HEK293T (cell line): ENCODE data around the gene STIM1.
"Not testable (repeated sequence)": the region's sequence is repeated elsewhere in the genome, so short reads cannot be mapped to it uniquely, and the experiment has no call there.

Source experiments
- CTCF ChIA-PET: fragments of 350-600 bp; formaldehyde crosslinking; extraction: SDS; loops from one replicate; lab custom pipeline; 2021; ENCODE audit warnings: antibody characterized with exemption, inconsistent platforms; lab: Yijun Ruan, JAX
- POLR2A ChIA-PET: fragments of 350-600 bp; formaldehyde crosslinking; extraction: SDS; loops from one replicate; lab custom pipeline; 2020; ENCODE audit warnings: antibody characterized with exemption, inconsistent platforms; lab: Yijun Ruan, JAX
- DNase-seq: peaks from one replicate; pipeline ENCODE4 v3.0.0; 2012; ENCODE audit warnings: mixed read lengths; ENCODE audit errors: extremely low spot score
- ARNT ChIP-seq: fragments of 450-650 bp; IDR thresholded peaks from 2 replicates; pipeline ENCODE4 v1.6.1; 2017; ENCODE audit warnings: mild to moderate bottlenecking
- BHLHE40 ChIP-seq: fragments of 450-650 bp; IDR thresholded peaks from 2 replicates; pipeline ENCODE4 v1.6.1; 2016; ENCODE audit warnings: mild to moderate bottlenecking, moderate library complexity, borderline replicate concordance
- CTBP1 ChIP-seq: fragments of 450-650 bp; IDR thresholded peaks from 2 replicates; pipeline ENCODE4 v1.6.1; 2016; ENCODE audit warnings: borderline replicate concordance
- ELF4 ChIP-seq: fragments of 450-650 bp; IDR thresholded peaks from 2 replicates; pipeline ENCODE4 v1.6.1; 2017; ENCODE audit warnings: antibody characterized with exemption
- FOXA1 ChIP-seq: fragments of 450-650 bp; IDR thresholded peaks from 2 replicates; pipeline ENCODE4 v1.6.1; 2016; ENCODE audit warnings: mild to moderate bottlenecking
- FOXK2 ChIP-seq: fragments of 450-650 bp; IDR thresholded peaks from 2 replicates; pipeline ENCODE4 v1.6.1; 2016; ENCODE audit warnings: mild to moderate bottlenecking
- FOXM1 ChIP-seq: fragments of 450-650 bp; IDR thresholded peaks from 2 replicates; pipeline ENCODE4 v1.6.1; 2017; ENCODE audit warnings: mild to moderate bottlenecking, borderline replicate concordance
- HDGF ChIP-seq: fragments of 450-650 bp; IDR thresholded peaks from 2 replicates; pipeline ENCODE4 v1.6.1; 2017; ENCODE audit warnings: antibody characterized with exemption, borderline replicate concordance
- L3MBTL2 ChIP-seq: fragments of 450-650 bp; conservative IDR thresholded peaks from 2 replicates; pipeline ENCODE4 v1.6.1; 2016; ENCODE audit warnings: mild to moderate bottlenecking
- LEF1 ChIP-seq: fragments of 450-650 bp; IDR thresholded peaks from 2 replicates; pipeline ENCODE4 v1.6.1; 2017; ENCODE audit warnings: mild to moderate bottlenecking, borderline replicate concordance
- NFRKB ChIP-seq: fragments of 450-650 bp; IDR thresholded peaks from 2 replicates; pipeline ENCODE4 v1.6.1; 2016; ENCODE audit warnings: mild to moderate bottlenecking, moderate library complexity
- SP1 ChIP-seq: fragments of 450-650 bp; IDR thresholded peaks from 2 replicates; pipeline ENCODE4 v1.6.1; 2017
- SUZ12 ChIP-seq: fragments of 450-650 bp; IDR thresholded peaks from 2 replicates; pipeline ENCODE4 v1.6.1; 2016; ENCODE audit warnings: mild to moderate bottlenecking
- TARDBP ChIP-seq: fragments of 450-650 bp; IDR thresholded peaks from 2 replicates; pipeline ENCODE4 v1.6.1; 2016
- ZNF384 ChIP-seq: fragments of 450-650 bp; IDR thresholded peaks from 2 replicates; pipeline ENCODE4 v1.6.1; 2016
- TF ChIP-seq, protein P1 (sequence below): fragments of 450-650 bp; IDR thresholded peaks from 2 replicates; pipeline ENCODE4 v1.6.1; 2016

Gene STIM1

DNA sequence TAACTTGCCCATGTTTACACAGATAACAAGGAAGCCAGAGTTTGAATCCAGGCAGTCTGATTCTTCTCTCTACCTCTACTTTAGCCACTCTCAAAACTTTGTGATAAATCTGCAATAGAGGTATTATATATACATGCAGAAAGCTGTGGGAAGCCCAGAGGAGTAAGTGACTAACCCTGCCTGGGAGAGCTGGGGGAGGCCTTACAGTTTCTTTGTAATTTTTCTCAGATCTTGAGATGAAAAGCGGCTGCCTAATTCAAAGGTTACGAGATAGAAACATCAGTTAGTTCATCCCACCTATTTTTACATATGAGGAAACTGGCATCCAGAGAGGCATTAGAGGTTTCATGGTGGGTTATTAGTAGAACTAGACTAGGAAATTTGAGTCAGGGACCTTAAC lies 4.9 kb downstream of the STIM1 start:
- CTCF ChIA-PET: interaction anchor here (3.5 kb wide), 1 partner anchor 11 kb away, joined by 20 read pairs; no protein-coding TSS in a partner anchor
- POLR2A ChIA-PET: no interaction called here
- no peak for DNase-seq
- TF ChIP-seq FOXK2 (no peak), SP1 (no peak), TARDBP (no peak), SUZ12 (no peak), ELF4 (no peak), NFRKB (no peak), CTBP1 (no peak), BHLHE40 (no peak), L3MBTL2 (no peak)

DNA sequence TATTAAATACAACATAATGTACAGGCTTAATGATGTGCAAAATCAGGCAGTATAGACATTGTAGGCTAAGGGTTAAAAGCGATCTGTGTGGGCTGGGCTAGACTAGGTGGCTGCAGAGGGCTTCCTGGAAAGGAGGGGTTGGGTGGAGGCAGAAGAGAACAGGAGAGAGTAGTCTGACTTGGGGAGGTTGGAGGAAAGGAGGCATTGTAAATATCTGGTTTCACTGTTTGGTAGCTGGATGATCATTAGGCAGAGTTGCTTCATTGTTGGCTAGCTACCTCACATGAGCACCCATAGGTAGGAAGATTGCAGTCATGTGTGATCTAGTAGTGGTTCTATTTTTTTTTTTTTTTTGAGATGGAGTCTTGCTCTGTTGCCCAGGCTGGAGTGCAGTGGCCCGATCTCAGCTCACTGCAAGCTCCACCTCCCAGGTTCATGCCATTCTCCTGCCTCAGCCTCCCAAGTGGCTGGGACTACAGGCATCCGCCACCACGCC lies 5.5 kb downstream of the STIM1 start:
- POLR2A ChIA-PET, DNase-seq: not testable (repeated sequence)
- CTCF ChIA-PET: interaction anchor here (3.5 kb wide), 1 partner anchor 11 kb away, joined by 20 read pairs; no protein-coding TSS in a partner anchor
- peak; percentile 25; the same call in 1 of the 2 replicates for TF ChIP-seq ZNF384

DNA sequence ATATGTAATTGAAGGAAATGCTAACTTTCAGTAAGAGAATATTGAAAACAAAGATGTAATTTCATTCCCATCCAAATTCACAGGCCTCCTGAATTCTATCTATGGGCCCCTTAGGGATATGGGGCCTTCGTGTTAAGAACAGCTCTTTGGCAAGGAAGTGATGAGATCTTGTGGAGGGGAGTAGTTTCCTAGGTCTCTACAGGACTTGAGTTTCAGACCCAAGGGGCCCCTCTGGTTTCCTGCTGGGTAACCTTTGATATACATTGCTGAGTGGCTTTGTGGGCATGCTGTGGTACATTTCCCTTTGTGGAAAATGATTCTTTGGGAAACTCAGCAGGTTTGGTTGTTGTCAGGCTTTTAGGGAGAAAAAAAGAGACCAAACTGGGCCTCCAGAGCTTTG lies 6.2 kb downstream of the STIM1 start:
- ChIA-PET POLR2A (no interaction called here), CTCF (no interaction called here)
- no peak for DNase-seq
- TF ChIP-seq ELF4 (no peak), NFRKB (no peak), LEF1 (no peak), BHLHE40 (no peak), SUZ12 (no peak)

DNA sequence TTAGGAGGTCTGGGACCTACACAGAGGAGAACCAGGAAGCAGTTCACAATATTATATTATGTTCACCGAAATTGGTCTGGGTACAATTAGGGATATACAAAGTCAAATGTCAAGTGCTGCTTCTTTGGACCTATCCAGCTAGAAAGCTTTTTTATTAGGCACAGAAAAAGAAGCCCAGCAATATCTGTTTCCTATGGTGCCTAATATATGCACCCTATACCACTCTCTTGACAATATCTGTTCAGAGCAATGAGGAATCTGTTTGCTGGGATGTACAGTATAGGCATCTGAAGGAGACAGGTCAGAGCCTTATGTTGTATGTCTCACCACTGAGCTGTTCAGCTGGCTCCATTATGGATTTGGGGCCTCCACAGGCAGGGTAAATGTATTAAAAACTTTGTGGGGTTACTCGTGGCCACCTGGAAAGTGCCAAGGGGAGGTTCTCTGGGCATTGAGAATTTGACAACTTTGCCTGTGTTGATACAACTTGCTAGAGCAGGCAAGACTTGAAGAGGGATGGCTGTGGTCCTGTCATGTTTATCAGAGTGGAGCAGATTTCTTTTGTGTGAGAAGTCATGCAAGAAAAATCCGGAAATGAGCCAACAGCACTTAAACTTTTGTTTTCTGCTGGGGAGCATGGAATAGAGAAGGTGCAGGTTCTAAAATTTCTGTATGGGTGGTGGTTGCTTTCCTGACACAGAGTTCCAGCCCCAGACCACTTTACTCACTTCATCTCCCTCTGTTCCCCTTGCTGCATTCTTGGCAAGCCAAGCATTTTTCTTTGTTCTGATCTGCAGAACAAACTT lies 10.1 kb downstream of the STIM1 start:
- ChIA-PET CTCF (interaction anchor here (0.8 to 1.2 kb wide), 2 partner anchors 17 to 206 kb away, joined by 3 to 4 read pairs; no protein-coding TSS in a partner anchor), POLR2A (interaction anchor here (2.3 kb wide), 1 partner anchor 10 kb away, joined by 11 read pairs; the partner anchor contains the start of gene STIM1)

DNA sequence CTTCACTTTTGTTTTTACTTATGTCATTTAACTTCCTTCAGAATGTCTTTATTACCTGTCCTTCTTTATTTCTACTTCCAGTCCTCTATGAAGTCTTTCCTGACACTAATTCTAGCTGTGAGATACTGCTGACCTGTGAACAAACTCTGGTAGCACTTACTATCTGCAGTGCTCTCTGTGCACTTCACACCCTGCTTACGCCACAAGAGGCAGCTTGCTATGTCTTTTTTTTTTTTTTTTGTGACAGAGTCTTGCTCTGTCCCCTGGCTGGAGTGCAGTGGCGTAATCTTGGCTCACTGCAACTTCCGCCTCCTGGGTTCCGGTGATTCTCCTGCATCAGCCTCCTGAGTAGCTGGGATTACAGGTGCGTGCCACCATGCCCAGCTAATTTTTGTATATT lies 10.7 kb downstream of the STIM1 start:
- no peak for DNase-seq
- TF ChIP-seq ZNF384: 0 out of 2 replicates have a peak, but pooled peaks have one; percentile 39
- TF ChIP-seq FOXA1: no peak
- ChIA-PET CTCF (interaction anchor here (1.2 kb wide), 1 partner anchor 17 kb away, joined by 3 read pairs; no protein-coding TSS in a partner anchor), POLR2A (interaction anchor here (2.3 kb wide), 1 partner anchor 11 kb away, joined by 11 read pairs; the partner anchor contains the start of gene STIM1)

More for the DNA sequence above, 10.1 kb downstream of the STIM1 start:
- TF ChIP-seq SP1 (no peak), BHLHE40 (no peak), FOXM1 (no peak), NFRKB (no peak), TARDBP (no peak), ARNT (no peak), ZNF384 (no peak), ELF4 (no peak), CTBP1 (no peak), FOXA1 (no peak), FOXK2 (no peak), HDGF (no peak), L3MBTL2 (no peak), LEF1 (no peak), SUZ12 (no peak)
- TF ChIP-seq, protein P1, sequence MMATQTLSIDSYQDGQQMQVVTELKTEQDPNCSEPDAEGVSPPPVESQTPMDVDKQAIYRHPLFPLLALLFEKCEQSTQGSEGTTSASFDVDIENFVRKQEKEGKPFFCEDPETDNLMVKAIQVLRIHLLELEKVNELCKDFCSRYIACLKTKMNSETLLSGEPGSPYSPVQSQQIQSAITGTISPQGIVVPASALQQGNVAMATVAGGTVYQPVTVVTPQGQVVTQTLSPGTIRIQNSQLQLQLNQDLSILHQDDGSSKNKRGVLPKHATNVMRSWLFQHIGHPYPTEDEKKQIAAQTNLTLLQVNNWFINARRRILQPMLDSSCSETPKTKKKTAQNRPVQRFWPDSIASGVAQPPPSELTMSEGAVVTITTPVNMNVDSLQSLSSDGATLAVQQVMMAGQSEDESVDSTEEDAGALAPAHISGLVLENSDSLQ: no peak
- no peak for DNase-seq

DNA sequence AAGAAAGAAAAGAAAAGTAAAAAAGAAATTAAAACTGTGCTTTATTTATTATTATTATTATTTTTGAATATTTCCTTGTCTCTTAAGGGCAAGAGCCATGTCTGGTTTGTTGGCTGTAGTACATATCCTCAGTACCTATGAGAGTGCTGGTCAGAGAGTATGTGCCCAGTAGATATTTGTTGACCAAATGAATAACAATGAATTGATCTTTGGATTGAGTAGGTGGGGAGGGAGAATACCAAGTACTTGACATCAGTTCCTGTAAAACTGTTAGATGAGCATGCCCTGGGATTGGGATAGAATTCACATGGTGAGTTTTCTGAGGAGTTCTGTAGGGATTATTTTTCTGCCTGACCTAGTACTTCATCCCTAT lies 11.4 kb downstream of the STIM1 start:
- DNase-seq: no peak
- TF ChIP-seq SP1: no peak
- TF ChIP-seq TARDBP: no peak
- no peak for TF ChIP-seq FOXK2
- TF ChIP-seq L3MBTL2: no peak
- ChIA-PET CTCF (interaction anchor here (1.4 to 2.8 kb wide), 2 partner anchors 12 to 17 kb away, joined by 7 to 14 read pairs; partner anchors contain the start of gene STIM1), POLR2A (interaction anchor here (2.3 kb wide), 1 partner anchor 11 kb away, joined by 11 read pairs; the partner anchor contains the start of gene STIM1)

DNA sequence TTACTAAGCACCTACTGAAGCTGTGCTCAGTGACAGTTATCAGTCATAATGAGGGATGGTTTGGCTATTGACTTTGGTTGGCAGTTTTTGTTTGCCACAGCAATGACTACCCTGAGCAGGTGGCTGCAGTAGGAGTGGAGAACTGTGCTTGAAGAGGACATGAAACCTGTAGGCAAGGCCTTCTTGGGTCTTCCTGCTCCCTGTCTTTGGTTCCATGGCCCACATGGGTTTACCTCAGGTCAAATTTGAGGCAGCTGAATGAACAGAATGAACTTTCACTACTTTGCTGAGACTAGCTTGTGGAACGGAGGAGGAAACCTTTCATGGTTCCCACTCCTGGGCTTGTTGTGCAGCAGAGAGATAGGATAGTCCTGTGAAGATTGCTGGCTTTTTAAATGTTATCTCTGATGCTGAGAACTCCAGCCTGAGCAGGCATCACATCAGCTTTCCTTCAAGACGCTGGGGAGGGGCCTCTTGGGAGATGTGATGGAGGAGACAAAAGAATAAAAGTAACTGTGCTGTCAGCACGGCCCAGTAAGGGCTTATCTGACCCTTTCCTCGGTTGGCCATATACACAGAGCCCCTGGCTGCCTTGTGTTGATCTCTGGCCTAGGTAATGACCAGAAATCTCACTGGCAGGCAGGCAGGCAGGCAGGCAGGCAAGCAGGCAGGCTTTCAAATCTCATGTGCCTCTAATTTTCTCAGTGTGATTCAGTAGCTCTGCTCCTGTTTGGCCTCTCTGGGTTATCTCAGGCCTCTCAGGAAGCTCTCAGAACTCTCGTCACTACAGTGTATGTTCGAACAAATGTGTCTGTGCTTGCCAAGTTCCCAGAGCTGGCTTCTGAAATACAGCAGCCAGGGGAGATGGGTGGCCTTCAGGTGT lies 12.0 kb downstream of the STIM1 start:
- POLR2A ChIA-PET: interaction anchor here (0.8 to 2.3 kb wide), 3 partner anchors 9 to 29 kb away, joined by 3 to 11 read pairs (median 3); partner anchors contain the start of gene STIM1
- TF ChIP-seq BHLHE40: no peak
- TF ChIP-seq FOXA1: no peak
- TF ChIP-seq FOXM1: no peak
- TF ChIP-seq, protein P1: no peak
- TF ChIP-seq L3MBTL2: no peak
- CTCF ChIA-PET: interaction anchor here (0.6 to 2.8 kb wide), 5 partner anchors 13 to 45 kb away, joined by 3 to 14 read pairs (median 3); partner anchors contain the start of gene STIM1
- no peak for DNase-seq
